Left colon (tissue), 2 donors: ENCODE results near the gene PHPT1. TPM values are rescaled to one million over a fixed set of nuclear protein-coding genes. Genes with fewer than 3 reads are reported as not detected.

ENCODE experiments used
- ATAC-seq: fragments of 200-7000 bp; cut with Tn5 transposase; one replicate; pipeline ENCODE4 v1.9.1; 2020; ENCODE audit warnings: mild to moderate bottlenecking, moderate library complexity
- DNase-seq, 2 donors: peaks; one replicate each; pipeline ENCODE4 v3.0.0-alpha.2; 2020
- intact Hi-C, 2 donors: fragments of 100-400 bp; cut with DNase I in 1 of 2; cut with micrococcal nuclease in 1 of 2; formaldehyde crosslinking; loops; one replicate each; pipeline versions ENCODE4 v1.11.2 to v1.14.0; 2022; cut with DNase I, micrococcal nuclease
- total RNA-seq, 2 donors: library from RNA; stranded (reverse); fragmentation: NEBNext Ultra II Directional; extraction: Animal tissue kit (Norgen Biotek cat#: 25700); gene quantifications; one replicate each; pipeline ENCODE4 v1.2.1, GENCODE V29; 2021
- donor health status: DM: no; HTN: no; CAD: no.
- donor health status: DM: yes; HTN: yes; CAD: no.

PHPT1 gene
- total RNA-seq, 2 donors from 2014 or later: 109 to 154 TPM

- intact Hi-C loops: no loop called here
- no peak for DNase-seq
- no peak for ATAC-seq
These were observed 28.0 kb upstream of the PHPT1 start for GRCh38 chr9:136820971-136821825.

- DNase-seq: no peak
- intact Hi-C loops: no loop called here
- no peak for ATAC-seq
These were observed 27.2 kb upstream of the PHPT1 start for GRCh38 chr9:136821826-136822544.

- ATAC-seq (no peak), DNase-seq (no peak)
- intact Hi-C loops: no loop called here
These were observed 25.8 kb upstream of the PHPT1 start for GRCh38 chr9:136823136-136824046.

GRCh38 chr9:136824496-136825225 lies 24.5 kb upstream of the PHPT1 start:
- ATAC-seq: peak; percentile 8
- DNase-seq: no peak
- intact Hi-C loops: no loop called here

GRCh38 chr9:136825295-136826187 lies 23.7 kb upstream of the PHPT1 start:
- DNase-seq (no peak), ATAC-seq (no peak)
- intact Hi-C loops: no loop called here

- intact Hi-C loops: no loop called here
These were observed 23.0 kb upstream of the PHPT1 start for GRCh38 chr9:136826188-136826541.

GRCh38 chr9:136826703-136827582 lies 22.3 kb upstream of the PHPT1 start:
- ATAC-seq: no peak
- intact Hi-C loops: no loop called here
- no peak for DNase-seq

More at GRCh38 chr9:136826188-136826541, 23.0 kb upstream of the PHPT1 start:
- ATAC-seq (no peak), DNase-seq (no peak)

GRCh38 chr9:136827794-136828473 lies 21.3 kb upstream of the PHPT1 start:
- intact Hi-C loops: no loop called here
- DNase-seq: no peak
- no peak for ATAC-seq

GRCh38 chr9:136828474-136829140 lies 20.6 kb upstream of the PHPT1 start:
- DNase-seq (no peak), ATAC-seq (no peak)
- intact Hi-C loops: no loop called here

- ATAC-seq: no peak
- DNase-seq: no peak
- intact Hi-C loops: no loop called here
These were observed 19.8 kb upstream of the PHPT1 start for GRCh38 chr9:136829412-136829811.

GRCh38 chr9:136829981-136830885 lies 19.0 kb upstream of the PHPT1 start:
- DNase-seq (no peak), ATAC-seq (peak; percentile 6)
- intact Hi-C loops: no loop called here

- no peak for ATAC-seq
- DNase-seq: no peak
- intact Hi-C loops: no loop called here
These were observed 18.0 kb upstream of the PHPT1 start for GRCh38 chr9:136831002-136831719.

- DNase-seq: no peak
- intact Hi-C loops: no loop called here
- no peak for ATAC-seq
These were observed 17.5 kb upstream of the PHPT1 start for GRCh38 chr9:136831720-136832104.

- no peak for ATAC-seq
- intact Hi-C loops: no loop called here
- no peak for DNase-seq
These were observed 16.6 kb upstream of the PHPT1 start for GRCh38 chr9:136832581-136832980.
